ENCODE data around the gene GATA2. TPM values are rescaled to one million over a fixed set of nuclear protein-coding genes. Genes with fewer than 3 reads are reported as not detected.

Gene GATA2
- total and polyA plus RNA-seq, 2 of the 8 experiments (the other 6 are each of a cell fraction or from before 2014, with no cell fraction given) = 0.03 to 0.30 TPM

GRCh38 chr3:128453501-128454309, 39.3 kb downstream of the GATA2 start:
- H4K20me1 ChIP-seq (replicated peaks in 1 of 2; ENCODE audit: control insufficient read depth in 1 of 2, insufficient read depth in 2 of 2, low read length in 2 of 2) = no peaks in the 10 kb centered on the region
- no peak overlapping the region for H3K14ac ChIP-seq (ENCODE audit: insufficient read length)
- no peak overlapping the region for H3K4me3 ChIP-seq (ENCODE audit: extremely low read depth in 1 of 4, insufficient read depth in 2 of 4, low read depth in 3 of 4, low read length in 4 of 4)
- peaks cover 0 to 5% (median 0%) of the 10 kb centered on the region in 4 experiments; a peak in 1 of 7 replicates for H3K4me1 ChIP-seq (replicated peaks in 1 of 4; ENCODE audit: control insufficient read depth in 3 of 4, insufficient read depth in 4 of 4, low read length in 3 of 4)
- peaks cover 0 to 6% (median 0%) of the 10 kb centered on the region in 4 experiments; a peak in 4 of 7 replicates for H3K27me3 ChIP-seq (replicated peaks in 1 of 4; ENCODE audit: control insufficient read depth in 3 of 4, extremely low read depth in 1 of 4, insufficient read depth in 3 of 4, low read length in 3 of 4)
- H3K79me2 ChIP-seq (ENCODE audit: control insufficient read depth in 1 of 2, insufficient read depth in 2 of 2, low read length in 2 of 2) = no peaks in the 10 kb centered on the region
- no peaks in the 10 kb centered on the region for H3K79me1 ChIP-seq (ENCODE audit: low read depth, low read length)
- H3K23me2 ChIP-seq (ENCODE audit: low read depth, low read length) = no peaks in the 10 kb centered on the region; the same call in 1 of the 2 replicates
- H3K4ac ChIP-seq (replicated peaks; ENCODE audit: insufficient read length, low read depth, low read length) = no peak overlapping the region
- no peak for DNase-seq (ENCODE audit: low read depth in 1 of 2, low spot score in 2 of 2)
- no peak overlapping the region for H2AFZ ChIP-seq (ENCODE audit: low read length)
- no peak for FAIRE-seq
- H3K18ac ChIP-seq (ENCODE audit: extremely low read depth, low read length) = no peak overlapping the region
- H3K9ac ChIP-seq (replicated peaks in 1 of 4; ENCODE audit: extremely low read depth in 1 of 4, low read depth in 3 of 4, low read length in 3 of 4) = no peak overlapping the region
- no peaks in the 10 kb centered on the region for H3K9me3 ChIP-seq (ENCODE audit: insufficient read depth in 2 of 2, low read depth in 1 of 2, low read length in 1 of 2)
- no peak overlapping the region for H2AK5ac ChIP-seq (ENCODE audit: low read depth, low read length)
- peak overlapping the region; percentile 37; the same call in 1 of the 2 replicates for H4K8ac ChIP-seq (ENCODE audit: extremely low read depth, insufficient read depth, low read length)
- TF ChIP-seq SRF (IDR thresholded peaks at IDR 0.05; ENCODE audit: low read depth, low read length) = no peak
- no peak for TF ChIP-seq TEAD4 (IDR thresholded peaks at IDR 0.05; ENCODE audit: low read depth, low read length)
- TF ChIP-seq CHD2 (IDR thresholded peaks at IDR 0.05; ENCODE audit: low read length) = no peak
- no peak for TF ChIP-seq SUZ12 (IDR thresholded peaks at IDR 0.05; ENCODE audit: low read length)
- no peak for TF ChIP-seq NANOG (IDR thresholded peaks at IDR 0.05; ENCODE audit: insufficient read depth, low read depth, low read length, poor library complexity, severe bottlenecking)
- H4K5ac ChIP-seq (ENCODE audit: insufficient read length, low read depth, low read length) = no peak overlapping the region
- H2BK15ac ChIP-seq (ENCODE audit: low read length) = no peak overlapping the region
- no peak overlapping the region for H3K27ac ChIP-seq (ENCODE audit: low read depth, low read length)
- H3K23ac ChIP-seq (ENCODE audit: insufficient read length) = no peak overlapping the region
- H4K91ac ChIP-seq (replicated peaks; ENCODE audit: insufficient read length, low read length) = no peak overlapping the region
- no peak overlapping the region for H2BK12ac ChIP-seq (ENCODE audit: low read depth, low read length)
- H2BK20ac ChIP-seq (ENCODE audit: low read length) = no peak overlapping the region
- 97% methylated on average over 13 of the region's 21 CpGs; no CpG with 5 or more reads in 1 of the 2 experiments for WGBS, 2 experiments (ENCODE audit: extremely low coverage in 1 of 2, insufficient coverage in 1 of 2, insufficient read length in 1 of 2, insufficient replicate concordance in 2 of 2, low coverage in 1 of 2, low lambda C conversion rate in 2 of 2, missing lambda C conversion rate in 1 of 2)
- CTCF ChIA-PET (ENCODE audit: partially characterized antibody) = interaction anchor here (0.9 to 3.2 kb wide), 5 partner anchors 12 to 50 kb away, joined by 3 to 21 read pairs (median 4); no protein-coding TSS in a partner anchor
- no peak overlapping the region for H3K56ac ChIP-seq (replicated peaks; ENCODE audit: insufficient read length, low read depth, low read length)
- H2BK120ac ChIP-seq (replicated peaks; ENCODE audit: low read depth, low read length) = no peak overlapping the region
- no peaks in the 10 kb centered on the region for H3K36me3 ChIP-seq (ENCODE audit: control insufficient read depth in 2 of 4, insufficient read depth in 4 of 4, low read length in 3 of 4)
- no peak overlapping the region for H2BK5ac ChIP-seq (ENCODE audit: low read depth, low read length)
- H3K4me2 ChIP-seq (ENCODE audit: insufficient read depth in 1 of 2, low read depth in 2 of 2, low read length in 2 of 2) = no peak overlapping the region
- POLR2A ChIA-PET (ENCODE audit: partially characterized antibody) = no interaction called here
